A673 (cell line): Measurements from ENCODE around the gene PACSIN2. TPM values are rescaled to one million over a fixed set of nuclear protein-coding genes. Genes with fewer than 3 reads are reported as not detected.
"Not testable (repeated sequence)": the region's sequence is repeated elsewhere in the genome, so short reads cannot be mapped to it uniquely, and the experiment has no call there.

Source experiments
- BruUV-seq: library from RNA; stranded (reverse); fragments of 400-500 nt; replicated peaks from 2 replicates; lab custom pipeline; 2021; lab: Mats Ljungman, UMichigan
- CTCF ChIA-PET: fragments of 300-600 bp; sonication (Branson Sonifier 250); formaldehyde crosslinking; loops from one replicate; lab custom pipeline; 2022; ENCODE audit warnings: antibody characterized with exemption; lab: Charles Lee
- POLR2A ChIA-PET: fragments of 300-600 bp; sonication (Branson Sonifier 250); formaldehyde crosslinking; loops from one replicate; lab custom pipeline; 2022; ENCODE audit warnings: antibody characterized with exemption; ENCODE audit not compliant: low non-redundant PET; lab: Charles Lee
- DNase-seq: peaks from one replicate; pipeline ENCODE4 v3.0.0-alpha.2; 2015; ENCODE audit warnings: low spot score
- H3K27ac ChIP-seq: fragments of 200-600 bp; sonication (generic); 2 replicates; pipeline ENCODE4 v1.5.1; 2016; ENCODE audit warnings: mixed run types, low read depth, mild to moderate bottlenecking, mixed read lengths, antibody characterized with exemption, low read length; ENCODE audit not compliant: poor library complexity, severe bottlenecking
- H3K27me3 ChIP-seq: fragments of 200-600 bp; sonication (generic); replicated peaks from 2 replicates; pipeline ENCODE4 v1.6.1; 2017; ENCODE audit warnings: mixed run types, low read depth, mild to moderate bottlenecking, mixed read lengths, antibody characterized with exemption, low read length; ENCODE audit not compliant: insufficient read depth, poor library complexity
- H3K36me3 ChIP-seq: fragments of 200-600 bp; sonication (generic); 2 replicates; pipeline ENCODE4 v1.6.1; 2016; ENCODE audit warnings: mixed run types, mild to moderate bottlenecking, mixed read lengths, antibody characterized with exemption, low read length; ENCODE audit not compliant: insufficient read depth, poor library complexity, severe bottlenecking
- H3K4me1 ChIP-seq: fragments of 200-600 bp; sonication (generic); 2 replicates; pipeline ENCODE4 v1.6.1; 2017; ENCODE audit warnings: mixed run types, mild to moderate bottlenecking, mixed read lengths, antibody characterized with exemption, low read length; ENCODE audit not compliant: insufficient read depth, poor library complexity, severe bottlenecking
- H3K4me3 ChIP-seq: fragments of 200-600 bp; sonication (generic); 2 replicates; pipeline ENCODE4 v1.5.1; 2016; ENCODE audit warnings: low read depth, mixed run types, mild to moderate bottlenecking, mixed read lengths, low read length; ENCODE audit not compliant: poor library complexity, severe bottlenecking
- H3K9me3 ChIP-seq: fragments of 200-600 bp; sonication (generic); 2 replicates; pipeline ENCODE4 v1.6.1; 2016; ENCODE audit warnings: mixed run types, low read depth, mild to moderate bottlenecking, mixed read lengths, antibody characterized with exemption, low read length; ENCODE audit not compliant: poor library complexity, severe bottlenecking
- EZH2 ChIP-seq: fragments of 200-600 bp; sonication (generic); IDR thresholded peaks from 2 replicates; pipeline ENCODE4 v1.6.1; 2017; ENCODE audit warnings: borderline replicate concordance, low read depth, mild to moderate bottlenecking, mixed read lengths, antibody characterized with exemption, low read length; ENCODE audit not compliant: poor library complexity, severe bottlenecking
- intact Hi-C: fragments of 100-400 bp; cut with micrococcal nuclease; formaldehyde crosslinking; loops from one replicate; pipeline ENCODE4 v1.10.0; 2022; ENCODE audit not compliant: unreplicated experiment
- total RNA-seq: library from RNA; stranded (reverse); gene quantifications from 2 replicates; pipeline ENCODE4 v1.2.3, GENCODE V29; 2021
- TF ChIP-seq, protein P1 (sequence below): fragments of 300-800, 200-600 bp; sonication (generic); conservative IDR thresholded peaks from 2 replicates; pipeline ENCODE4 v1.5.1; 2017; ENCODE audit warnings: low read depth, mild to moderate bottlenecking, antibody characterized with exemption, low read length, moderate library complexity, mixed read lengths

PACSIN2 gene
- total RNA-seq, 1 experiment from 2014 or later = 51.8 TPM

DNA sequence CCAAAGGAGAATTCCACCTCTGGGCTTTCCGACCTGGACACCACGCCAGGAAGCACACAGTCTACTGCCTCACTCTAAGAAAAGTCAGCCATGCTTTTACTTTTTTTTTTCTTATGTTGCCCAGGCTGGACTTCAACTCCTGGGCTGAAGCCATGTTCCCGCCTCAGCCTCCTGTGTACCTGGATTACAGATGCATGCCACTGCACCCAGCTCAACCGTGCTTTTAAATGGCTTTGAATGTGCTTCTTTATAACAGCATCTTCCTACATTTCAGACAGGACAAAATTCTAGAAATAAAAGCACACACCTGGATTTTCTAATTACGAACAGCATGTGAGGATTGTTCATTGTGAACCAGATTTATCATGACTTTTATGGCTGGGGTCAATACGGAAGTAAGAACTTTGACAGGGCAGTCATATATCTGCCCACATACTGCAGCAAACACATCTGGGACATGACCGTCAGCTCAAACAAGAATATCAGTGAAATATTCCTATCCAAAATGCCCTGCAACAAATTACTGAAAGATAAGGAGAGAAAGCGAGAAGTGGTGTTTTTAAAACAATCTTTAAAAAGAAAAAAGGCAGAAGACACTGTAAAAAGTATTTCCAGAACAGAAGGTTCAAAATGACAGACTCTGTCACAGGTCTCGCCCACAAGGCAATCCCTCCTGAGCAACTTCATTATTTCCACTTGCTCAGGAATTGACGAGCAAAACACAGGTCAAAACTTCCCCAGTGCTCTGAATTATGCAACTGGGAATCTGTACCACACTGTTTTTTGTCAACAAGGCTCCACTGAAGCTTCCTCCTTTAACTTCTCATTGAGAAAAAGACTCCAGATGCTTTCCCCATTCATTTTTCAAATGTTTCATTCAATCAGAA lies 42.1 kb downstream of the PACSIN2 start:
- Histone ChIP-seq H3K27ac (no peak overlapping the region), H3K9me3 (no peaks in the 10 kb centered on the region), H3K4me1 (no peaks in the 10 kb centered on the region), H3K4me3 (no peak overlapping the region), H3K27me3 (no peaks in the 10 kb centered on the region), H3K36me3 (no peaks in the 10 kb centered on the region)
- intact Hi-C loops = no loop called here
- DNase-seq = no peak
- TF ChIP-seq, protein P1, sequence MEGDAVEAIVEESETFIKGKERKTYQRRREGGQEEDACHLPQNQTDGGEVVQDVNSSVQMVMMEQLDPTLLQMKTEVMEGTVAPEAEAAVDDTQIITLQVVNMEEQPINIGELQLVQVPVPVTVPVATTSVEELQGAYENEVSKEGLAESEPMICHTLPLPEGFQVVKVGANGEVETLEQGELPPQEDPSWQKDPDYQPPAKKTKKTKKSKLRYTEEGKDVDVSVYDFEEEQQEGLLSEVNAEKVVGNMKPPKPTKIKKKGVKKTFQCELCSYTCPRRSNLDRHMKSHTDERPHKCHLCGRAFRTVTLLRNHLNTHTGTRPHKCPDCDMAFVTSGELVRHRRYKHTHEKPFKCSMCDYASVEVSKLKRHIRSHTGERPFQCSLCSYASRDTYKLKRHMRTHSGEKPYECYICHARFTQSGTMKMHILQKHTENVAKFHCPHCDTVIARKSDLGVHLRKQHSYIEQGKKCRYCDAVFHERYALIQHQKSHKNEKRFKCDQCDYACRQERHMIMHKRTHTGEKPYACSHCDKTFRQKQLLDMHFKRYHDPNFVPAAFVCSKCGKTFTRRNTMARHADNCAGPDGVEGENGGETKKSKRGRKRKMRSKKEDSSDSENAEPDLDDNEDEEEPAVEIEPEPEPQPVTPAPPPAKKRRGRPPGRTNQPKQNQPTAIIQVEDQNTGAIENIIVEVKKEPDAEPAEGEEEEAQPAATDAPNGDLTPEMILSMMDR = no peak
- no peak for TF ChIP-seq EZH2
- CTCF ChIA-PET = interaction anchor here (0.5 to 1.0 kb wide), 2 partner anchors 35 to 199 kb away, joined by 3 read pairs; no protein-coding TSS in a partner anchor
- POLR2A ChIA-PET = no interaction called here
- BruUV-seq = no TSS peak

DNA sequence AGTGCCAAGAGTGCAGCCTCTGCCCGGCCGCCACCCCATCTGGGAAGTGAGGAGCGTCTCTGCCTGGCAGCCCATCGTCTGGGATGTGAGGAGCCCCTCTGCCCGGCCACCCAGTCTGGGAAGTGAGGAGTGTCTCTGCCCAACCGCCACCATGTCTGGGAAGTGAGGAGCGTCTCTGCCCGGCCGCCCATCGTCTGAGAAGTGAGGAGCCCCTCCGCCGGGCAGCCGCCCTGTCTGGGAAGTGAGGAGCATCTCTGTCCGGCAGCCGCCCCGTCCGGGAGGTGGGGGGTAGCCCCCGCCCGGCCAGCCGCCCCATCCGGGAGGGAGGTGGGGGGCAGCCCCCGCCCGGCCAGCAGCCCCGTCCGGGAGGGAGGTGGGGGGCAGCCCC lies 43.5 kb downstream of the PACSIN2 start:
- H3K27ac ChIP-seq, H3K36me3 ChIP-seq, intact Hi-C loops, DNase-seq, H3K4me3 ChIP-seq, H3K9me3 ChIP-seq, CTCF ChIA-PET, POLR2A ChIA-PET, H3K27me3 ChIP-seq, H3K4me1 ChIP-seq, BruUV-seq: not testable (repeated sequence)

DNA sequence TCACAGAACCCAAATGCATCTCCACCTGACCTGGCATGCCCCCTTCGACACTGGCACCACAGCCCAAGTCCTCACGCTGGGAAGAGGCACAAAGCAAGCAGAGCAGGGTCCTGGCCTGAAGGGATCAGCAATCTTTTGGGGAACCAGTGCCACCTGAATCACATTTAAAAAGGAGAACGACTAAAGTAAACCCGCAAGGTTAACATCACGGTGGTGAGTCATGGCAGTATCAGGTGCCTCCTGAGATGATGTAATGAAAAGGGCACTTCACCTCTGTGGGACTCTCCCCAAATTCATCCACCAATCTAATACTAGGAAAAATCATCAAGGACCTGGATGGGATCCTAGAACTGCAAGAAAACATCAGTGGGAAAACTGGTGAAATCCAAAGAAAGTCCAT lies 44.9 kb downstream of the PACSIN2 start:
- no TSS peak for BruUV-seq

More for the DNA sequence above, 44.9 kb downstream of the PACSIN2 start:
- ChIA-PET CTCF (no interaction called here), POLR2A (no interaction called here)
- no peak for TF ChIP-seq EZH2
- TF ChIP-seq, protein P1 = no peak
- Histone ChIP-seq H3K9me3 (no peaks in the 10 kb centered on the region), H3K36me3 (no peaks in the 10 kb centered on the region), H3K27ac (no peak overlapping the region), H3K27me3 (no peaks in the 10 kb centered on the region), H3K4me1 (peaks cover 14% of the 10 kb centered on the region), H3K4me3 (no peak overlapping the region)
- DNase-seq = no peak
- intact Hi-C loops = no loop called here
